Measurements from ENCODE around the gene RAB3C.

- TF ChIP-seq POLR2A (IDR thresholded peaks at IDR 0.05; ENCODE audit: low read depth, low read length) = no peak
- TF ChIP-seq TAF1 (IDR thresholded peaks at IDR 0.05; ENCODE audit: borderline replicate concordance, low read depth, low read length) = no peak
- TF ChIP-seq POLR2AphosphoS5 (IDR thresholded peaks at IDR 0.05; ENCODE audit: low read depth, low read length) = no peak
These were observed 261.5 kb downstream of the RAB3C start for GRCh38 chr5:58844395-58844794.
